ENCODE measurements around the gene SPO11.
A peak's percentile ranks its signal among the peaks of the same experiment; 100 is the strongest.

The SPO11 gene

DNA sequence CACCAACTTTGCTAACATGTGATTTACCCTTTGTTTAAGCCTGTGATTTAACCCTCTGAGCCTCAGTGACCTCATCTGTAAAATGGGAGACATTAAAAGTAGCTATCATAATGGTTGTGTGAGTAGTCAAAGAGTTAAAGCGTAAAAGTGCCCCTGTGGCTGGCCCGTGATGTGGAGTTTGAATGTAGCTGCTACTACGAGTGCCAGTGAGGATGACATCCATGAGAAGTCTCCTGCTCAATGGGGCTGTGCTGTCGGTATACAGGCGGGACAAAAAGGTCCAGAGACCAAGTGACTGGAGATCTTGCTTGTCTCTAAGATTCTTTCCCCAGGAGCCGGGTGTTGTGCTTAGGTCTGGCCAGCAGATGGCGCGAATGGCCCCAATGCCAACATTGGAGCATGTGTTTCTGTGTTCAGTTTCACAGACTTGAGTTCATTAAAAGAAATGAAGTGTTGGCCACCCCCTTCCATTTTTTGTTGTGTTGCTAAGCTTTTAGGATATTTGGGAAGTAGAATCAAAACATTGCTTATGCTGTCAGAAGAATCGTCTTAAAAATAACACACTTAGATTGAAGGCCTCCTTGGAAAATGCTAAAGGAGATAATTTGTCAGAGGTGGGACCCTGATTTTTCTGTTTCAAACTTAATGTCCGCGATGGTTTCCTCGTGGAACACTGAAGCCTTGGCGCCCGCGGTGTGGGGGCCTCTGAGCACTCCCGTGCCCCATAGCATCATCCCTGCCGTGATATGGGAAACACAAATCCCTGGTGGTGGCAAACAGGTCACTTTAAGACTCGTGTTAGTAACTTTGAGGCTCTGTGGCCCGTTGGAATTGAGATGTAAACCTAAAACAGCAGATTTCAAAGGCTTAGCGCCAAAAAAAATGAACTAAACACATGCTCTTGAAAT is 52.2 kb downstream of the SPO11 start:
- no peaks in the 10 kb centered on the region for H3K4me1 ChIP-seq (ENCODE audit: insufficient read depth, low read length)
- no peaks in the 10 kb centered on the region for H3K9me3 ChIP-seq (ENCODE audit: insufficient read depth, low read depth, low read length)
- H3K36me3 ChIP-seq (ENCODE audit: insufficient read depth, low read depth, low read length): peaks cover 39% of the 10 kb centered on the region
- H3K9ac ChIP-seq (ENCODE audit: low read depth, low read length): no peak overlapping the region
- H3K27ac ChIP-seq (ENCODE audit: low read length): no peak overlapping the region
- H3K27me3 ChIP-seq (ENCODE audit: insufficient read depth, low read length): no peaks in the 10 kb centered on the region
- H3K4me3 ChIP-seq (ENCODE audit: low read length): no peak overlapping the region

DNA sequence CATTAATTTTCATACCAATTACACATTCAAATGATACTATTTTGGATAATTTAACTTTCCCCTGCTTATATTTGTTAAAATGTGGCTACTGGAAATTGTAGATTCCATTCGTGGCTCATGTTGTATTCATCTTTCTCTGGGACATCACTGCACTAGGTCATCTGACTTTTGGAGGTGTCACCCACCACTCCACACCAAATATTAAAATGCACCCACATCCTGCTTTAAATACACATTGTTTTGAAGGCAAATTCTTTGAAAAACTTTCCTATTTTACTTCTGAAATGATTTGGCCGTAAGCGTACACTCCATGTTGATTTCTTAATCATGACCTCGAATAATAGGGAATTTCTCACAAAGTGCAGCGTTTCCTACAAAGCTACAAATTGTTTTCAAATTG is 52.9 kb downstream of the SPO11 start:
- Histone ChIP-seq H3K9me3 (ENCODE audit: insufficient read depth, low read depth, low read length) (no peaks in the 10 kb centered on the region), H3K4me3 (ENCODE audit: low read length) (no peak overlapping the region), H3K4me1 (ENCODE audit: insufficient read depth, low read length) (no peaks in the 10 kb centered on the region), H3K27me3 (ENCODE audit: insufficient read depth, low read length) (no peaks in the 10 kb centered on the region), H3K9ac (ENCODE audit: low read depth, low read length) (no peak overlapping the region), H3K36me3 (ENCODE audit: insufficient read depth, low read depth, low read length) (peaks cover 32% of the 10 kb centered on the region), H3K27ac (ENCODE audit: low read length) (no peak overlapping the region)

GRCh38 chr20:57383447-57384347 is 54.1 kb downstream of the SPO11 start:
- Histone ChIP-seq H3K27ac (ENCODE audit: low read length) (no peak overlapping the region), H3K36me3 (ENCODE audit: insufficient read depth, low read depth, low read length) (peaks cover 20% of the 10 kb centered on the region), H3K9me3 (ENCODE audit: insufficient read depth, low read depth, low read length) (no peaks in the 10 kb centered on the region), H3K9ac (ENCODE audit: low read depth, low read length) (no peak overlapping the region), H3K4me1 (ENCODE audit: insufficient read depth, low read length) (no peaks in the 10 kb centered on the region), H3K4me3 (ENCODE audit: low read length) (no peak overlapping the region), H3K27me3 (ENCODE audit: insufficient read depth, low read length) (no peaks in the 10 kb centered on the region)

DNA sequence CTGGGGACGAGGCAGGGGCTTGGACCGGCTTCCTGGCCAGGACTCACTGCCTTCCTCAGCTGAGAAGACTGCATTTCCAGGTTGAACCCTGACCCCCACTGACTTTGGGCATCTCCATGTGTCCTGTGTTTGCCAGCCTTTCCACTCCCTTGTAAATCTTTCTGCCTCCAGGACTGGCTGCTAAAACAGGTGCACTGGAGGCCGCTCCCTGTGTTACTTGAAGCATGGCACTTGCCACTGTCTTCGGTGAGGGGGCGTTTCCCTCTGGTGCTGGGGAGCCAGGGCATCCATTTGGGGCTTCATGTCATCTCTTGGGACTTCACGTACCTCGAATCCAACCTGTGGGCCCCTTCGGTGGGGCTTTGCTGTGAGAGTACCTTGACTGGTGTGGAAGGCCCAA is 54.9 kb downstream of the SPO11 start:
- Histone ChIP-seq H3K27me3 (ENCODE audit: insufficient read depth, low read length) (peaks cover under 1% of the 10 kb centered on the region; the same call in 1 of the 2 replicates), H3K36me3 (ENCODE audit: insufficient read depth, low read depth, low read length) (peaks cover 12% of the 10 kb centered on the region), H3K4me1 (ENCODE audit: insufficient read depth, low read length) (no peaks in the 10 kb centered on the region), H3K27ac (ENCODE audit: low read length) (no peak overlapping the region), H3K9ac (ENCODE audit: low read depth, low read length) (no peak overlapping the region), H3K4me3 (ENCODE audit: low read length) (no peak overlapping the region), H3K9me3 (ENCODE audit: insufficient read depth, low read depth, low read length) (no peaks in the 10 kb centered on the region)

DNA sequence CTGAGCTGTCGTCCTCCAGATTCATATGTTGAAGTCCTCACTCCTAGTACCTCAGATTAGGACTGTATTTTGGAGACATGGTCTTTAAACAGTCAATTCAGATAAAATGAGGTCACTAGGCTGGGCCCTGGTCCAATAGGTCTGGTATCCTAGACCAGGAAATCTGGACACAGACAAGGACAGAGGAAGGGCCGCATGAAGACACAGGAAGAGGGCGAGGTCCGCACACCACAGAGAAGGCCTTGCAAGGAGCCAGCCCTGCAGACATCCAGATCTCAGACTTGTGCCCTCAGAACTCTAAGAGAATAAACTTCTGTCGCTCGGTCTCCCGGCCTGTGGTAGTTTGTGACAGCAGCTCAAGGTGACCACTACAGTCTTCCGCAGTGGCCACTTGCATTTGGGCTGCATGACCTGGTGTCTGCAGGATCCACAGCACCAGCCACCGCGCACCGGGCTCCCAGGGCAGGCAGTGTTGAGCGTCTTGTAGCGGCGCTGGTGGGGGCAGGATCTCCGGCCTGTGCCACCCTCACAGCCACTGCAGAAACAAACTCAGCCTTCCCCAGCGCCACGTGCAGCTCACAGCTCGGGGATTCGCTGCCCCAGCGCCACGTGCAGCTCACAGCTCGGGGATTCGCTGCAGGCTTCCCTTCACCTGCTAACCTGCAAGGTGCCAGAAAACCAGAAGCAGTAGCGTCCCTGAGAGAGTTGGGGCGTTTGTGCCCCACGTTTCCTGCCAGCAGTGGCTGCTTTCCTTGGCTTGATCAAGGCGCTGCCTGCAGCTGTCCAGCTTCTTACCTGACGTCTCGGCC is 55.6 kb downstream of the SPO11 start:
- no peaks in the 10 kb centered on the region for H3K9me3 ChIP-seq (ENCODE audit: insufficient read depth, low read depth, low read length)
- peaks cover 7% of the 10 kb centered on the region for H3K27me3 ChIP-seq (ENCODE audit: insufficient read depth, low read length)
- no peak overlapping the region for H3K27ac ChIP-seq (ENCODE audit: low read length)
- peaks cover 2% of the 10 kb centered on the region; the same call in 1 of the 2 replicates for H3K4me1 ChIP-seq (ENCODE audit: insufficient read depth, low read length)
- H3K4me3 ChIP-seq (ENCODE audit: low read length): no peak overlapping the region
- no peak overlapping the region for H3K9ac ChIP-seq (ENCODE audit: low read depth, low read length)
- peaks cover 5% of the 10 kb centered on the region for H3K36me3 ChIP-seq (ENCODE audit: insufficient read depth, low read depth, low read length)

GRCh38 chr20:57385940-57386339 is 56.3 kb downstream of the SPO11 start:
- Histone ChIP-seq H3K4me1 (ENCODE audit: insufficient read depth, low read length) (peaks cover 5% of the 10 kb centered on the region; the same call in 1 of the 2 replicates), H3K36me3 (ENCODE audit: insufficient read depth, low read depth, low read length) (no peaks in the 10 kb centered on the region; the same call in 1 of the 2 replicates), H3K27ac (ENCODE audit: low read length) (no peak overlapping the region), H3K27me3 (ENCODE audit: insufficient read depth, low read length) (peaks cover 14% of the 10 kb centered on the region), H3K4me3 (ENCODE audit: low read length) (no peak overlapping the region), H3K9ac (ENCODE audit: low read depth, low read length) (no peak overlapping the region), H3K9me3 (ENCODE audit: insufficient read depth, low read depth, low read length) (no peaks in the 10 kb centered on the region)

GRCh38 chr20:57386762-57387161 is 57.2 kb downstream of the SPO11 start:
- Histone ChIP-seq H3K27me3 (ENCODE audit: insufficient read depth, low read length) (peaks cover 14% of the 10 kb centered on the region), H3K9ac (ENCODE audit: low read depth, low read length) (no peak overlapping the region), H3K36me3 (ENCODE audit: insufficient read depth, low read depth, low read length) (no peaks in the 10 kb centered on the region), H3K4me3 (ENCODE audit: low read length) (no peak overlapping the region), H3K4me1 (ENCODE audit: insufficient read depth, low read length) (peaks cover 5% of the 10 kb centered on the region; the same call in 1 of the 2 replicates), H3K27ac (ENCODE audit: low read length) (no peak overlapping the region), H3K9me3 (ENCODE audit: insufficient read depth, low read depth, low read length) (no peaks in the 10 kb centered on the region)

DNA sequence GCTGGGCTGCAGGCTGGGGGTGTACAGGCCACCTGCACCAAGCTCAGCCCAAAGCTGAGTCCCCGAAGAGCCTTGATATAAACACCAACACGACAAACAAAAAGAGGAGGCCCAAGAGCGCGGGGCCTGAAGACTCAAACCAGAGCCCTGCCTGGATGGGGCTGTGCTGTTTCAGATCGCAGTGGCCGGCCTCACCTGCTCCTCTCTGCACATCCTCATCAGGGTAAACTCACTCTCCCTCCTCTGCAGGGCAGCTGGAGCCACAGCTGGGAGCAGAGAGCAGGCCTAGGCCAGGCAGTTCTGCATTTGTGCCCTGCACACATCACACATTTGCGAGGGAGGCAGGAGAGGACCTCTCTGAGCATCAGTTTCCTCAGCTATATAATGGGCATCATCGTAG is 57.9 kb downstream of the SPO11 start:
- Histone ChIP-seq H3K27me3 (ENCODE audit: insufficient read depth, low read length) (peaks cover 14% of the 10 kb centered on the region), H3K27ac (ENCODE audit: low read length) (no peak overlapping the region), H3K4me1 (ENCODE audit: insufficient read depth, low read length) (peaks cover 5% of the 10 kb centered on the region; the same call in 1 of the 2 replicates), H3K9ac (ENCODE audit: low read depth, low read length) (no peak overlapping the region), H3K36me3 (ENCODE audit: insufficient read depth, low read depth, low read length) (no peaks in the 10 kb centered on the region), H3K9me3 (ENCODE audit: insufficient read depth, low read depth, low read length) (no peaks in the 10 kb centered on the region), H3K4me3 (ENCODE audit: low read length) (no peak overlapping the region)

GRCh38 chr20:57387945-57388371 is 58.4 kb downstream of the SPO11 start:
- no peaks in the 10 kb centered on the region for H3K9me3 ChIP-seq (ENCODE audit: insufficient read depth, low read depth, low read length)
- no peak overlapping the region for H3K9ac ChIP-seq (ENCODE audit: low read depth, low read length)
- no peak overlapping the region for H3K27ac ChIP-seq (ENCODE audit: low read length)
- peaks cover 14% of the 10 kb centered on the region for H3K27me3 ChIP-seq (ENCODE audit: insufficient read depth, low read length)
- H3K4me3 ChIP-seq (ENCODE audit: low read length): no peak overlapping the region
- H3K4me1 ChIP-seq (ENCODE audit: insufficient read depth, low read length): peaks cover 5% of the 10 kb centered on the region; the same call in 1 of the 2 replicates
- H3K36me3 ChIP-seq (ENCODE audit: insufficient read depth, low read depth, low read length): peaks cover 1% of the 10 kb centered on the region; the same call in 1 of the 2 replicates

GRCh38 chr20:57388953-57389694 is 59.5 kb downstream of the SPO11 start:
- H3K9me3 ChIP-seq (ENCODE audit: insufficient read depth, low read depth, low read length): no peaks in the 10 kb centered on the region
- peak overlapping the region; percentile 82; the same call in 1 of the 2 replicates for H3K9ac ChIP-seq (ENCODE audit: low read depth, low read length)
- H3K27me3 ChIP-seq (ENCODE audit: insufficient read depth, low read length): peaks cover 14% of the 10 kb centered on the region
- H3K4me3 ChIP-seq (ENCODE audit: low read length): peak overlapping the region; percentile 65; the same call in 1 of the 2 replicates
- H3K36me3 ChIP-seq (ENCODE audit: insufficient read depth, low read depth, low read length): peaks cover 13% of the 10 kb centered on the region
- H3K27ac ChIP-seq (ENCODE audit: low read length): no peak overlapping the region
- peaks cover 7% of the 10 kb centered on the region for H3K4me1 ChIP-seq (ENCODE audit: insufficient read depth, low read length)

All from iPS-20b (cell line).